GM18873 (cell line): ENCODE measurements around the gene C1QTNF3.

Experiments used
- ATAC-seq: cut with Tn5 transposase; IDR thresholded peaks from one replicate; pipeline ENCODE4 v1.9.1; 2021; ENCODE audit warnings: mild to moderate bottlenecking, moderate library complexity, moderate number of reproducible peaks; ENCODE audit not compliant: unreplicated experiment, low FRiP score

The C1QTNF3 gene

GRCh38 chr5:34002629-34003328 is 40.2 kb downstream of the C1QTNF3 start:
- no peak for ATAC-seq

- no peak for ATAC-seq
Measured at GRCh38 chr5:34001241-34001841, 41.7 kb downstream of the C1QTNF3 start.

- no peak for ATAC-seq
Measured at GRCh38 chr5:33999978-34000377, 43.0 kb downstream of the C1QTNF3 start.

GRCh38 chr5:33997331-33997983 is 45.6 kb downstream of the C1QTNF3 start:
- peak; percentile 71 for ATAC-seq

- ATAC-seq = no peak
Measured at GRCh38 chr5:33995865-33996264, 47.1 kb downstream of the C1QTNF3 start.

GRCh38 chr5:33994845-33995244 is 48.2 kb downstream of the C1QTNF3 start:
- ATAC-seq = no peak

GRCh38 chr5:33992864-33993263 is 50.1 kb downstream of the C1QTNF3 start:
- no peak for ATAC-seq

GRCh38 chr5:33985447-33985846 is 57.6 kb downstream of the C1QTNF3 start:
- no peak for ATAC-seq

- no peak for ATAC-seq
Measured at GRCh38 chr5:33984671-33985124, 58.3 kb downstream of the C1QTNF3 start, which contains the start of gene SLC45A2. TSS of gene SLC45A2 (minus strand) at chr5:33984693. CDS start at chr5:33984583, 110 bp downstream.

GRCh38 chr5:33984178-33984577 is 58.8 kb downstream of the C1QTNF3 start:
- no peak for ATAC-seq

- ATAC-seq = no peak
Measured at GRCh38 chr5:33981408-33982162, 61.4 kb downstream of the C1QTNF3 start.

GRCh38 chr5:33980030-33980429 is 63.0 kb downstream of the C1QTNF3 start:
- ATAC-seq = no peak

GRCh38 chr5:33978306-33978705 is 64.7 kb downstream of the C1QTNF3 start:
- no peak for ATAC-seq

- ATAC-seq = no peak
Measured at GRCh38 chr5:33976307-33976706, 66.7 kb downstream of the C1QTNF3 start.

- no peak for ATAC-seq
Measured at GRCh38 chr5:33975852-33976251, 67.2 kb downstream of the C1QTNF3 start.

GRCh38 chr5:33973271-33973670 is 69.7 kb downstream of the C1QTNF3 start:
- no peak for ATAC-seq

GRCh38 chr5:33969572-33970452 is 73.2 kb downstream of the C1QTNF3 start:
- ATAC-seq = no peak

- ATAC-seq = no peak
Measured at GRCh38 chr5:33968211-33969005, 74.6 kb downstream of the C1QTNF3 start.
